ENCODE measurements around the gene MATN1.
A peak's percentile ranks its signal among the peaks of the same experiment; 100 is the strongest.
"Not testable (repeated sequence)": the region's sequence is repeated elsewhere in the genome, so short reads cannot be mapped to it uniquely, and the experiment has no call there.

MATN1 gene, protein sequence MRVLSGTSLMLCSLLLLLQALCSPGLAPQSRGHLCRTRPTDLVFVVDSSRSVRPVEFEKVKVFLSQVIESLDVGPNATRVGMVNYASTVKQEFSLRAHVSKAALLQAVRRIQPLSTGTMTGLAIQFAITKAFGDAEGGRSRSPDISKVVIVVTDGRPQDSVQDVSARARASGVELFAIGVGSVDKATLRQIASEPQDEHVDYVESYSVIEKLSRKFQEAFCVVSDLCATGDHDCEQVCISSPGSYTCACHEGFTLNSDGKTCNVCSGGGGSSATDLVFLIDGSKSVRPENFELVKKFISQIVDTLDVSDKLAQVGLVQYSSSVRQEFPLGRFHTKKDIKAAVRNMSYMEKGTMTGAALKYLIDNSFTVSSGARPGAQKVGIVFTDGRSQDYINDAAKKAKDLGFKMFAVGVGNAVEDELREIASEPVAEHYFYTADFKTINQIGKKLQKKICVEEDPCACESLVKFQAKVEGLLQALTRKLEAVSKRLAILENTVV

DNA sequence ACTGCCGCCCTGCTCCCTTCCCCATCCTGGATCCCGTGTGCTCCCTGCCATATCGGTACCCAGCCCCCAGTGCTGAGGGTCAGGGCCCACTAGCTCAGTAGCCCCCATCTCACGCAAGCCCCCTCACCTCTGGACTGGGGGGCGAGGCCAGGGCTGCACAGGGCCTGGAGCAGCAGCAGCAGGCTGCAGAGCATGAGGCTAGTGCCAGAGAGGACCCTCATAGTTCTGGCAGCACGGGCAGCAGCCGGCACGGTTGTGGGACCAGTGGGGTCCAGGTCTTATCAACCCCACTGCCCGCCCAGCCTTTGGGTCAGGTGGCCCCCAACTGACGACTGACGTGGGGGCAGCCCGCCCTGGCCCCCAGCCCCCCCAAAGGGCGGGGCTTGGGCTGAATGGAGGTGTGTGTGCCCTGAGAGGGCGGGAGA lies at the start of gene MATN1:
Gene MATN1 (minus strand): TSS at position 255 of the 425 bp plus-strand sequence. CDS start 34 bp downstream, at position 221.
- Mint-ChIP-seq H3K27me3 (no peaks in the 10 kb centered on the region), H3K9me3 (no peaks in the 10 kb centered on the region), H3K27ac (peak within 1 kb of the TSS; percentile 65), H3K4me3 (no peak within 1 kb of the TSS), H3K4me1 (ENCODE audit: low read depth) (peaks cover 42% of the 10 kb centered on the region), H3K36me3 (ENCODE audit: low read depth) (peaks cover 37% of the 10 kb centered on the region)
- DNase-seq, result no peak

DNA sequence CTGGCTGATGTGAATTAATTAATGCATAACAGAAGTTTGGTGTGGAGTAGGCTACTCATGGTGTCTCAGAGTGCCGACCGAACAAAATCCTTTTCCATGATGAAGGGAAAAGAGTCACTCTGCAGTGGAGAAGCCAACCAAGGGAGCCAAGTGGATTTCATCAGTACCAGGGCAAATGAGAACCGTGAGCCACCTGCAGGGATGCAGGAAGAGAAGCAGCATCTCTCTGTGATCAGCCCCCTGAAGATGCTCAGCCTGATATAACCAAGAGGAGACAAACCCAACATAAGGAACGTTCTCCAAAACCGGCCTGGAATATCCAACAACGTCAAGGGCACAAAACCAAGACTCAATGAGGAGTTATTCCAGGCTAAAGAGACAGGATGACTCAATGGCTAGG lies 47.6 kb upstream of the MATN1 start:
- no peaks in the 10 kb centered on the region for H3K27me3 Mint-ChIP-seq

DNA sequence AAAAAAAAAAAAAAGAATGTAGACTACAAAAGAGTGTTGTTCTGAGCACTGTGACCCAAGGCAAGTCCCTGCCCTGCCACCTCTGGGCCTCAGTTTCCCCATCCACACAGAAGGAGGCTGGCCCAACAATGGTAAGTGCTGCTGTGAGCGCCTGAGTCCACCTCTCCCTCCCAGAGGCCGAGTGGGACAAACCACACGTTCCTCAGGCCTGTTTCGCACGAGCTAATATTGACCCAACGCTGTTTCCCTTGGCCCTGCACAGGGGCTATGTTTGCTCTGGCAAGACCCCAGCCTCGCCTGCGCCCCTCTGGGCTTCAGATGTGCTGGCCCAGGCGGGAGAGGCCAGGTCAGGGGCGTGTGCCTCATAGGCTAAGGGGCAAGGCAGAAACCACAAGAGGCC lies 46.8 kb upstream of the MATN1 start:
- DNase-seq, result no peak
- Mint-ChIP-seq H3K27me3 (no peaks in the 10 kb centered on the region), H3K4me1 (ENCODE audit: low read depth) (peaks cover 24% of the 10 kb centered on the region), H3K36me3 (ENCODE audit: low read depth) (no peaks in the 10 kb centered on the region), H3K4me3 (no peak overlapping the region), H3K9me3 (no peaks in the 10 kb centered on the region), H3K27ac (no peak overlapping the region)

More for the DNA sequence above, 47.6 kb upstream of the MATN1 start:
- H3K4me3 Mint-ChIP-seq, result no peak overlapping the region
- H3K9me3 Mint-ChIP-seq, result no peaks in the 10 kb centered on the region
- DNase-seq, result no peak
- H3K4me1 Mint-ChIP-seq (ENCODE audit: low read depth), result peaks cover 15% of the 10 kb centered on the region
- no peaks in the 10 kb centered on the region for H3K36me3 Mint-ChIP-seq (ENCODE audit: low read depth)
- H3K27ac Mint-ChIP-seq, result no peak overlapping the region

DNA sequence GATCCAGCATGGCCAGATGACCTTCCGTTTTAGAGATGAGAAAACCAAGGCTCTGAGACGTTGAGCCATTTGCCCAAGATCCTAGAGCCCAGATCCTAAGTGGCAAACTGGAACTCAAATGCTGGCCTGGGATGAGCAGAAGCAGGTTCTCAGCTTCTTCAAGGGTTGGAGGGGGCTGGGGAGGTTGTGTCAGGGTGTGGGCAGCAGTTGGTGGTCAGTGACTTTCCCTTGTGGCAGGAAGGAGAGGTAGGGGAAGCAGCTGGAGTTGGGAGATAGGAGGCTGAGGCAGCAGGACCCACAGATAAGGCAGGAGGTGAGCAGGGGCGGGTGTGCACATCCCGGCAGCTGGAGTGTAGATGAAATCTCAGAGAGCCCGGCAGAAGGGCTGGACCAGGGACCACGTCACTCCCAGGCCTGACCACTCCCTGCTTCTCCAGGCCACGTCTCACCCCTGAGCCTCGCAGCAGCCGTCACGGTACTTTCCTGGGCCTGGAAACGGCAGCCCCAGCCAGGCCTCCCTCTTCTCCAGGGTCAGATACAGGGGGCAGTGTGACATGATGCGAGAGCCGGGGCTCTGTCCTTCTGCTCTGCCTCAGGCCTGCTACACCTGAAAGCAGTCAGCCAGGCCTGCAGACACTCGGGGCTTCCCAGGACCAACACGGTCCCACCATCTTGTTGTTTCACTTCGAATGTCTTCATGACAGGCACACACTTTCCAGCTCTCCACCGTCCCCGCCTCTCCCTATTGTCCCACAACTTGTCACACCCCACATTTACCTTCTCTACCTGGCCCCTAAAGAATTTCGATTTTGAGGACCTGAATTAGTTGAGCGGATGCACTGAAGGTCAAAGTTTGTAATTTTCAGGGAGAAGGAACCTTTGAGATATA lies 45.7 kb upstream of the MATN1 start:
- H3K27me3 Mint-ChIP-seq, result no peaks in the 10 kb centered on the region
- no peaks in the 10 kb centered on the region for H3K9me3 Mint-ChIP-seq
- H3K4me3 Mint-ChIP-seq, result no peak overlapping the region
- H3K4me1 Mint-ChIP-seq (ENCODE audit: low read depth), result peaks cover 30% of the 10 kb centered on the region
- DNase-seq, result no peak
- H3K36me3 Mint-ChIP-seq (ENCODE audit: low read depth), result no peaks in the 10 kb centered on the region
- H3K27ac Mint-ChIP-seq, result no peak overlapping the region

DNA sequence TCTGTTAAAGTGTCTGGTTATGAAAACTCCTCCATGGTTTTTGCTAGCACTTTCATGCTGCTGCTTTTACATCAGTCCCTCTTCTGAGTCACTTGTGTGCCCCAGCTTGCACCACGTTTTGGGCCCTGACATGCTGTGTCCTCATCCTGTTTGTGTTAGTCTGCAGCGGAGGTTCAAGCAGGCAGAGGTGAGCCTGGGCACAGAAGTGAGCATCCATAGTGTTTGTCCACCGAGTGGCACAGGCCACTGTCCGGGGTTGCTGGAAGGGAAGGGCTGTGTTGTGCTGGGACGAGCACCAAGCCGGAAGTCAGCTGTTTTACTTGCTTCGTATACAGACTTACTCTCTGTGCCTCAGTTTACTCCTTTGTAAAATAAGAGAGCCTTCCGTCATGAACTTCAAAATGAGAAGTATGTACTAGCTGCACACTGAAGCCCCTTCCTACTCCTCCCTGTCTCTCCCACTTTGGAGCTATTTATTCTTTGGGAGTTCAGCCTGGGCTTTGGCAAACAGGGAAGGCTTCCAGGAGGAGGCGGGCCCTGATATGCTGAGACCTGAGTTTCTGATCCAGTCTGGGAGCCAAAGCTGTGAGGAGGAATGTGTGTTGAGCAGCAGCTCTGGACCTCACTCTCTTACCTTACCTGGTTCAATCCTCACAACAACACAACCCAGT lies 44.9 kb upstream of the MATN1 start:
- no peaks in the 10 kb centered on the region for H3K27me3 Mint-ChIP-seq
- peaks cover 34% of the 10 kb centered on the region for H3K4me1 Mint-ChIP-seq (ENCODE audit: low read depth)
- no peaks in the 10 kb centered on the region for H3K9me3 Mint-ChIP-seq
- H3K27ac Mint-ChIP-seq, result no peak overlapping the region
- no peaks in the 10 kb centered on the region for H3K36me3 Mint-ChIP-seq (ENCODE audit: low read depth)
- no peak for DNase-seq
- H3K4me3 Mint-ChIP-seq, result no peak overlapping the region

DNA sequence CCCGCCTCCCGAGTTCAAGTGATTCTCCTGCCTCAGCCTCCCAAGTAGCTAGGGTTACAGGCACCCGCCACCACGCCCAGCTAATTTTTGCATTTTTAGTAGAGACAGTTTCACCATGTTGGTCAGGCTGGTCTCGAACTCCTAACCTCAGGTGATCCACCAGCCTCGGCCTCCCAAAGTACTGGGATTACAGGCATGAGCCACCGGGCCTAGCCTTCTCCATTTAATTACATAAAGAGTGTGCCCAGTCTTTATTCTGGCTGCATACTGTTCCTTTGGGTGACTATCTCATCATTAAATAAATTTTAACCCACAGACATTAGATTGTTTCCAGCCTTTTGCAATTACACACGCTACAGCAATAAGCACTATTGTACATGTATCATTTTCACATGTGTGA lies 43.6 kb upstream of the MATN1 start:
- not testable (repeated sequence) for DNase-seq; H3K36me3 Mint-ChIP-seq (ENCODE audit: low read depth); H3K27me3 Mint-ChIP-seq; H3K4me3 Mint-ChIP-seq; H3K9me3 Mint-ChIP-seq; H3K27ac Mint-ChIP-seq
- peaks cover 48% of the 10 kb centered on the region for H3K4me1 Mint-ChIP-seq (ENCODE audit: low read depth)

DNA sequence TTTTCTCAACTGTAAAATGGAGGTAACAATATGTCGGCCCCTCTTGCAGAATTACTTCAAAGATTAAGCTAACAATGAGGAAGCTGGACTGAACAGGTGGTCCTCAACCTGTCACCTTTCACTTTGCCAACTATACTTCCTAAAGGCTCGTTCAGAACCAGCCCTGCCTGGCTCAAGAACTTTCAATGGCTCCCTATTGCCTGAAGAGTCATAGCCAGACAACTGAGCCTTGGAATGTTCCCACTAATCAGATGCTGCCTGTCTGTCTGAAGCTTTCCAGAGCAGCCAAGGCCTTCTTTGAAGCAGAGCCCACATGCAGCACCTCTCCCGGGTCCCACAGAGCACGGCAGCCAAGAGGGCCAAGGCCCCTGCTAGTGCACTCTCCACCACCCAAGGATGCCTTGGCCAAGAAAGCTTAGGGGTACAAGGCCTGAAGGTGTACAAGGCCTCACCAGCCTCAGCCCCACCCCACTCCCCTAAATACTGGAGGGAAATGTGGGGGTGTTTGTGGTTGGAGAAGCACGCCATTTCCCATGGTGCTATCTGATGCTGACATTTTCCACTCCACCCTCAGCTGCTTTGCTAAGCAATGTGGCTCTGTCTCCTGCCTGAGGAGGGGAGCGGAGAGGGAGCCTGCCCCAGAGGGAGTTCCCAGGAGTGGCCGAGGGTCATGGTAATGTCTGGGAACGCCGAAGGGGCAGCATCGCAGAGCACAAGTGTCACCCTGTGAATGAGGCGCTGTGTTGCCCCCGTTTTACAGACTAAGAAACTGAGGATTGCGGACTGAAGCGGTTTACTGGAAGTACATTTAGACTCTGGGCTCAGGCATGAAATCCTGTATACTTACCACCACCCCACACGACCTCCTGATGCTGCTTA lies 42.4 kb upstream of the MATN1 start:
- Mint-ChIP-seq H3K4me3 (peak overlapping the region; percentile 72), H3K4me1 (ENCODE audit: low read depth) (peaks cover 59% of the 10 kb centered on the region), H3K27ac (peak overlapping the region; percentile 94), H3K27me3 (no peaks in the 10 kb centered on the region), H3K36me3 (ENCODE audit: low read depth) (no peaks in the 10 kb centered on the region), H3K9me3 (no peaks in the 10 kb centered on the region)
- DNase-seq, result peak; percentile 65

DNA sequence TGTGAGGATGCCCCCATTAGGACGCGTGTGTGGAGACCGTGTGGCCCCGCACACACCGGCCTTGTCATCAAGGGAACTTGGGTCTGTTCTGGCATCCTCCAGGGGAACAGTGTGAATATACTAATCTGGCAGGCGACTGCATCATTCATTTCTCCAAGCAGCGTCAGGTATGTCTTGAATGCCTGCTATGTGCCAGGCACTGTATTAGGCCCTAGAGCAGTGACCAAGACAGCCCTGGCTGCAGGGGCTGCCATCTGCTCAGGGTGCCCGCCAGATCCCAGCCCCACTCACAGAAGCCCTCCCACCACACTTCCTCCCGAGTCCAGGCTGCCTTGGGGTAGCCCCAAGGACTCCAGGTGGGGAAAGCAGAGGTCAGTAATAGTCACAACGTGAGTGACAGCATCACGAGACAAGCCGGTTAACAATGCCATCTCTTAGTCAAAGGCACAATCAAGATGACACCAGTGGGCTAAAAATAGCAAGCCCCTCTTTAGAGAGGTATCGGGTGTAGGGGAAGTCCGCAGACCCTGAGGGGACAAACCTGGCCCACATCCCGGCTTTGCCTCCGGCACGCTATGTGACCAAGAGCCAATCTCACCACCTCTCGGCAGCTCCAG lies 41.7 kb upstream of the MATN1 start:
- H3K27ac Mint-ChIP-seq, result peak overlapping the region; percentile 94

DNA sequence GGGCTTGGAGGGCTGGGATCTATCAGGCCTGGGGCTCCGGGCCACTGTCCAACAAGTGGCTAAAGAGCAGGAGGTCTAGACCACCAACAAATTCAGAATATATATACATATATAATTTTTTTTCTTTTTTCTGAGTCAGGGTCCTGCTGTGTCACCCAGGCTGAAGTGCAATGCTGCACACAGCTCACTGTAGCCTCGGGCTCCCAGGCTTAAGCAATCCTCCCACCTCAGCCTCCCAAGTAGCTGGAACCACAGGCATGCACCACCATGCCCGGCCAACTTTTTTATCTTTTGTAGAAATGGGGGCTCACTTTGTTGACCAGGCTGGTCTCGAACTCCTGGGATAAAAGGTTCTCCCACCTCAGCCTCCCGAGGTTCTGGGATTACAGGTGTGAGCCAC lies 41.0 kb upstream of the MATN1 start:
- Mint-ChIP-seq H3K4me1 (ENCODE audit: low read depth) (peaks cover 73% of the 10 kb centered on the region), H3K27ac (peak overlapping the region; percentile 94), H3K27me3 (no peaks in the 10 kb centered on the region), H3K36me3 (ENCODE audit: low read depth) (no peaks in the 10 kb centered on the region), H3K9me3 (no peaks in the 10 kb centered on the region), H3K4me3 (no peak overlapping the region)
- no peak for DNase-seq

More for the DNA sequence above, 41.7 kb upstream of the MATN1 start:
- H3K36me3 Mint-ChIP-seq (ENCODE audit: low read depth), result no peaks in the 10 kb centered on the region
- no peak for DNase-seq
- no peak overlapping the region for H3K4me3 Mint-ChIP-seq
- no peaks in the 10 kb centered on the region for H3K27me3 Mint-ChIP-seq
- peaks cover 67% of the 10 kb centered on the region for H3K4me1 Mint-ChIP-seq (ENCODE audit: low read depth)
- no peaks in the 10 kb centered on the region for H3K9me3 Mint-ChIP-seq

DNA sequence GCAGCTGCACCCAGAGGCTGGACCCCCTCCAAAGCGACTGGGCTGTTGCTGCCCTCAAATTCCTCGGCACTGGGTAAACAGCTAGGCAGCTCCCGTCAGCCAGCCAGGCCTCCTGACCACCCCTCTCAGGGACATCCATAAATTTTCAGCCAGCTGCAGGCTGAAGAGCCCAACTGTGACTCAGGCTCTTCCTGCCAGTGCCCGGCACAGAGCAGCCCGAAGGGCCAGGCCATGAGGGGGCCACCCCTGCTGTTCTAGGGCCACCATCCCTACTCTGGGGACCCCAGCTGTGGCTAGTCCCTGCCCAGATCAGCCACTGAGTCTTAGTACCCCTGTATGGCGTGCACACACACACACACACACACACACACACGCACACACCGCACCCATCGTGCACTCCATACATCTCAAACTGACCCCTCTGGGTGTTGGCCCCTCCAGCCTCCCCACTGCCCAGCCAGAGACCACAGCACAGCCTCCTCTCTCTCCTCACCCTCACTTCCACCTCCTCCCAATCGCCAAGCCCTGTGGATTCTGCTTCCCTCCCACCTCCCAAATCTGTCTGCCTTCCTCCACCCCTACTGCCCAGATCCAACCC lies 40.4 kb upstream of the MATN1 start:
- H3K4me3 Mint-ChIP-seq, result no peak overlapping the region
- H3K4me1 Mint-ChIP-seq (ENCODE audit: low read depth), result peaks cover 80% of the 10 kb centered on the region
- H3K36me3 Mint-ChIP-seq (ENCODE audit: low read depth), result no peaks in the 10 kb centered on the region
- H3K9me3 Mint-ChIP-seq, result no peaks in the 10 kb centered on the region
- no peaks in the 10 kb centered on the region for H3K27me3 Mint-ChIP-seq
- H3K27ac Mint-ChIP-seq, result peak overlapping the region; percentile 8
- DNase-seq, result no peak

DNA sequence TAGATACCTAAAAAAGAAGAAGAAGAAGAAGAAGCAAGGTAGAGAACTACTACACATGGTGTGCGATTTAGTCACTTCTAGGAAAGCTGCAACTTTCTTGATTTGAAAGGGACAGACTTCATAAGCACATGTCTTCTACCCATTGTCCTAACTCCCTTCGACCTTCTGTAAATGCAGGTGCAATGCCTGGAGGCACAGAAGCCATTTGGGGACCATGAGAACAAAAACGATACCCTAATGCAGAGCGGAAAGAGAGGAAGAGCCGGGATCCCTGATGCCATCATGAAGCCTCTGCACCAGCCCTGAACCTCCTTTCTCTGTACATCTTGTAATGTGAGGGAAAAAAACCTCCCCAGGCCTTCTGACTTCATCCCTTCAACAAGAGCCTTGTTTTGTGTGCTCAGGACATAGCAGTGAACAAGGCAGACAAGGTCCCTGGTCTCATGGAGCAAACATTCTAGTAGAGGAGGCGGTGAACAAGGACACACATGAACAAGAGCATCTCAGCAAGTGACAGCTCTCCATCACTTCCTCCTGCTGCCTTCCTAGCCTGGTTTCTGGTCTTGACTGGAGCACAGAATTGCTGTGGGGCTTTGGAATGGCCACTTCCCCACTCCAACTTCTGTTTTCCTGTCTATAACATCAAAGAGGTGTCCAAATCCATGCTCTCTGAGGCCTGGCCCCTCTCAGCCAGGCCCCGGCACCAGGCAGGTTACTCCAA lies 39.7 kb upstream of the MATN1 start:
- H3K4me3 Mint-ChIP-seq, result no peak overlapping the region
- no peaks in the 10 kb centered on the region for H3K27me3 Mint-ChIP-seq
- H3K27ac Mint-ChIP-seq, result peak overlapping the region; percentile 44
- peaks cover 85% of the 10 kb centered on the region for H3K4me1 Mint-ChIP-seq (ENCODE audit: low read depth)
- no peaks in the 10 kb centered on the region for H3K36me3 Mint-ChIP-seq (ENCODE audit: low read depth)
- no peak for DNase-seq
- H3K9me3 Mint-ChIP-seq, result no peaks in the 10 kb centered on the region

DNA sequence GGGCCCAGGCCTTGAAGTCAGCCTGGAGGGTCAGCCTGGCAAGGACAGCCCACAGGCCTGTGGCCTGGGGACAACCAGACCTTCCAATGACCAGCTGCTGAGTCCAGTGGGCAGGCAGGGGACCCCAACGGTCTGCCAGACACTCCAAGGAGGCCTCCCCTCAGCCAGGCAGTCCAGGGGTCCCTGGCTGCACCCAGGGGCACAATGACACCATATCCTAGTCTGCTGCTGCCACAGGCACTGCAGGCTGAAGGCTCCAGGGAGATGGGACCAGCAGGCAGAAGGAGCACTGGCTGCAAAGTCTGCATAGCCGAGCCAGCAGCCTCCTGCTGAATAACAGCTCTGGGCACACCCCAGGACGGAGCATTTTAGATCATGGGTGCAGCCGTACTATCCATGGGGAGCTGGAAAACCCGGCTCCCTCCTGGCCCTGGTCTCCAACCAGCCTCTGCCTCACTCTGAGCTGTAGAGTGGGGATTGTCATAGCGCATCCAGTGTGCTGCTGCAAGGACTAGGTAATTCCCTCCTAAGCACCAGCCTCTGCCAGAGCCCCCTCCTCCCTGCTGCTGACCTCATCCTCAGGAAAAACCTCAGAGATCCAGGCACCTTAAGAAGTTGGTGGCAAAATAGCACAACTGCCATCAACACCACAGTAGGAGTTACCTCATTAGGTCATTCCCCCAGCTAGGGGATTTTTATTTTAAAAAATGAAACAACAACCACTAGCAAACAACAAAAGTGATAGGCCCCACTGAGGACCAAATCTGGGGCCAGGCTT lies 39.0 kb upstream of the MATN1 start:
- peaks cover 88% of the 10 kb centered on the region for H3K4me1 Mint-ChIP-seq (ENCODE audit: low read depth)

More for the DNA sequence above, 39.0 kb upstream of the MATN1 start:
- Mint-ChIP-seq H3K27ac (peak overlapping the region; percentile 44), H3K36me3 (ENCODE audit: low read depth) (peaks cover 3% of the 10 kb centered on the region), H3K9me3 (no peaks in the 10 kb centered on the region), H3K4me3 (no peak overlapping the region), H3K27me3 (no peaks in the 10 kb centered on the region)
- no peak for DNase-seq
